ENCODE measurements around the gene RANBP9.

Gene RANBP9

DNA sequence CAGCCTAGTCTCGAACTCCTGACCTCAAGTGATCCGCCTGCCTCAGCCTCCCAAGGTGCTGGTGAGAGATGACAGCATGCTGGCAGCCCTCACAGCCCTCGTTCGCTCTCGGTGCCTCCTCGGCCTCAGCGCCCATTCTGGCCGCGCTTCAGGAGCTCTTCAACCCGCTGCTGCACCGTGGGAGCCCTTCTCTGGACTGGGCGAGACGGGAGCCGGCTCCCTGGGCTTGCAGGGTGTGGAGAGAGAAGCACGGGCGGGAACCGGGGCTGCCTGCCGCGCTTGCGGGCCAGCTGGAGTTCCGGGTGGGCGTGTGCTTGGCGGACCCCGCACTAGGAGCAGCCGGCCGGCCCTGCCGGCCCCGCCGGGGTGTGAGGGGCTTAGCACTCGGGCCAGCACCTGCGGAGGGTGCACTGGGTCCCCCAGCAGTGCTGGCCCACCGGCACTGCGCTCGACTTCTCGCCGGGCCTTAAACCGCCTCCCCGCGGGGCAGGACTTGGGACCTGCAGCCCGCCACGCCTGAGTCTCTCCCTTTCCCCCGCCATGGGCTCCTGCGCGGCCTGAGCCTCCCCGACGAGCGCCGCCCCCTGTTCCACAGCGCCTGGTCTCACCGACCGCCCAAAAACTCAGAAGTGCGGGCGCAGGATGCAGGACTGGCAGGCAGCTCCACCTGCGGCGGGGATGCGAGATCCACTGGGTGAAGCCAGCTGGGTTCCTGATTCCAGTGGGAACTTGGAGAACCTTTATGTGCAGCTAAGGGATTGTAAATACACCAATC lies 31.5 kb upstream of the RANBP9 start:
- no peak overlapping the region for H3K4me3 ChIP-seq (ENCODE audit: low read depth, low read length)
- DNase-seq, result no peak
- H3K36me3 ChIP-seq, result no peaks in the 10 kb centered on the region
- no peaks in the 10 kb centered on the region for H3K27me3 ChIP-seq
- H3K9me3 ChIP-seq, result no peaks in the 10 kb centered on the region
- no peaks in the 10 kb centered on the region for H3K4me1 ChIP-seq
- TF ChIP-seq, protein P1, sequence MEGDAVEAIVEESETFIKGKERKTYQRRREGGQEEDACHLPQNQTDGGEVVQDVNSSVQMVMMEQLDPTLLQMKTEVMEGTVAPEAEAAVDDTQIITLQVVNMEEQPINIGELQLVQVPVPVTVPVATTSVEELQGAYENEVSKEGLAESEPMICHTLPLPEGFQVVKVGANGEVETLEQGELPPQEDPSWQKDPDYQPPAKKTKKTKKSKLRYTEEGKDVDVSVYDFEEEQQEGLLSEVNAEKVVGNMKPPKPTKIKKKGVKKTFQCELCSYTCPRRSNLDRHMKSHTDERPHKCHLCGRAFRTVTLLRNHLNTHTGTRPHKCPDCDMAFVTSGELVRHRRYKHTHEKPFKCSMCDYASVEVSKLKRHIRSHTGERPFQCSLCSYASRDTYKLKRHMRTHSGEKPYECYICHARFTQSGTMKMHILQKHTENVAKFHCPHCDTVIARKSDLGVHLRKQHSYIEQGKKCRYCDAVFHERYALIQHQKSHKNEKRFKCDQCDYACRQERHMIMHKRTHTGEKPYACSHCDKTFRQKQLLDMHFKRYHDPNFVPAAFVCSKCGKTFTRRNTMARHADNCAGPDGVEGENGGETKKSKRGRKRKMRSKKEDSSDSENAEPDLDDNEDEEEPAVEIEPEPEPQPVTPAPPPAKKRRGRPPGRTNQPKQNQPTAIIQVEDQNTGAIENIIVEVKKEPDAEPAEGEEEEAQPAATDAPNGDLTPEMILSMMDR (IDR thresholded peaks at IDR 0.05; ENCODE audit: low read depth, low read length), result no peak

DNA sequence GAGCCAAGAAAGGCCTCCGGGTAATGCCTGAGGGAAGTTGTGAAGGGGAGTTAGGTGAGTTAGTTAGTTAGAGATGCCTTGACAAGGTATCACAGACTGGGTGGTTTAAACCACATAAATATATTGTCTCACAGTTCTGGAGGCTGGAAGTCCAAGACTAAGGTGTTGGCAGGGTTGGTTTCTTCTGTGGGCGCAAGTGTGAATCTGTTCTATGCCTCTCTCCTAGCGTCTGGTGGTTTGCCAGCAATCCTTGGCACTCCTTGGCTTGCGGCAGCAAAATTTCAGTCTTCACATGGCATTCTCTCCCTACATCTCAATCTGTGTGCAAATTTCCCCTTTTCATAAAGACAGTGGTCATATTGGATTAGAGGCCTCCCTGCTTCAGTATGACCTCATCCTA lies 29.7 kb upstream of the RANBP9 start:
- Histone ChIP-seq H3K9me3 (no peaks in the 10 kb centered on the region), H3K27me3 (no peaks in the 10 kb centered on the region), H3K4me1 (no peaks in the 10 kb centered on the region), H3K36me3 (no peaks in the 10 kb centered on the region), H3K4me3 (ENCODE audit: low read depth, low read length) (no peak overlapping the region)
- TF ChIP-seq, protein P1 (IDR thresholded peaks at IDR 0.05; ENCODE audit: low read depth, low read length), result no peak
- no peak for DNase-seq

DNA sequence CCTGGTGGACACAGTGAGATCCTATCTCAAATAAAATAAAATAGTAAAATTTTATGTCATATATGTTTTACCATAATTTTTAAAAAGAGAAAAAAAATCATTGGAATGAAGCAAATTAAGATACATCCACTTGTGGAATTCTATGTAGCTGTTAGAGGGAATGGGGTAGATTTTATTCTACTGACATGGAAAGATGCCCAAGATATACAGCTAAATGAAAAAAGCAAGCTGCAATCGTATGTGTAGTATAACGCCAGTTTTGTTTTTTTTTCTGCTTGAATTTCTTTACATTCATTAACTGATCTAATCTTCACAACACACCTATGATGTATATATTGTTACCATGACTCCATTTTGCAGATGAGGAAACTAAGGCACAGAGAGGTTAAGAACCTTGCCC lies 23.4 kb upstream of the RANBP9 start:
- no peak overlapping the region for H3K4me3 ChIP-seq (ENCODE audit: low read depth, low read length)
- no peaks in the 10 kb centered on the region for H3K27me3 ChIP-seq
- TF ChIP-seq, protein P1 (IDR thresholded peaks at IDR 0.05; ENCODE audit: low read depth, low read length), result no peak
- H3K4me1 ChIP-seq, result no peaks in the 10 kb centered on the region
- DNase-seq, result no peak
- no peaks in the 10 kb centered on the region for H3K9me3 ChIP-seq
- no peaks in the 10 kb centered on the region for H3K36me3 ChIP-seq

DNA sequence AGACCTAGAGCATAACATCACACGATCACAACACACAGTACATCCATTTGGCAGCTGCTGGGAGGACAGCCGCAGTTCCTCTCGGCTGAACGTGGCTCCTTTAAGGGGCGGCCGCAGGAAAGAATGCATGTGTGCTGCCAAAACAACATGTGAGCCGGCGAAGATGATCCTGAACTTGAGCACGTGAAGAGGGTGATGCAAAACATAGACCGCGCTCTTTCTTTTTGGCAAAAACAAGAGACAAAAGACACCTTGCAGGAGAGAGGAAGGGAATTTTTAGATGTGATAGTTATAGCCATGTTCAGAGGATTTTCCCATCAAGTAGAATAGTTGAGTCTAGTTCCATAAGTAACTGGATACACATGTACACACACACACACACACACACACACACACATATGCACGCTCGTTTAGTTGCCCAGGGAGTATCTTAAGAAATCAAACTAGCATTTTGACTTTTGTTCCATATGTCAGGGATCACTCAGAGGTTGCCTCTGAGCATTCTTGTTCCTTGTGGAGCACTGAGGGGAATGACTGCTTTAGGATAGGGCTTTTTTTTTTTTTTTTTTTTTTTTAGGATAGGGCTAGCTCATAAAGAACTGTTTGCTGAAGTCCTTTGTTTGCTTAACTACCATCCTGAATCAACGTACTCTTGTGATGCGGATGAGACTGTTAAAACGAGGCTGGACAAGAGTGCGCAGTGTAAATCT lies 21.7 kb upstream of the RANBP9 start:
- H3K9me3 ChIP-seq, result no peaks in the 10 kb centered on the region
- peak; percentile 15 for DNase-seq
- peak overlapping the region; percentile 10; the same call in 1 of the 2 replicates for H3K4me3 ChIP-seq (ENCODE audit: low read depth, low read length)
- no peaks in the 10 kb centered on the region for H3K36me3 ChIP-seq
- no peaks in the 10 kb centered on the region for H3K4me1 ChIP-seq
- TF ChIP-seq, protein P1 (IDR thresholded peaks at IDR 0.05; ENCODE audit: low read depth, low read length), result no peak
- H3K27me3 ChIP-seq, result no peaks in the 10 kb centered on the region

DNA sequence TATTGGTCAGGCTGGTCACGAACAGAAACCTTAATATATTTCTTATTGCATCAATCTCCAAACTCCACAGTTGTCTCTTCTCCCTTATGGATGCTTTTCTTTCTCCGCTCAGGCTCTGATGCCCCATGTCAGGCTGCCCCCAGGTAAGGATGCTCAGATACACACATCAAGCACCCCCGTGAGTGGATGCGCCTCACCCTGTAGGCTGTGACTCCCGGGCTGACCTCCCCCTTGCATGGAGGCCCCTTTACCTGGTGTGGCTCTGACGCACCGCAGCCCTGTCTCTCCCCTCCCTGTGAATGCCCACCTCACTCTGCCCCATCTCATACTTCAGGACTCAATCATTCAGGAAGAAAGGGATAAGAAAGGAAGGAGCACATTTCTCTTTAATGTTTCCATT lies 19.1 kb upstream of the RANBP9 start:
- no peak for DNase-seq
- no peaks in the 10 kb centered on the region for H3K9me3 ChIP-seq
- H3K27me3 ChIP-seq, result no peaks in the 10 kb centered on the region
- no peaks in the 10 kb centered on the region for H3K4me1 ChIP-seq
- no peak overlapping the region for H3K4me3 ChIP-seq (ENCODE audit: low read depth, low read length)
- TF ChIP-seq, protein P1 (IDR thresholded peaks at IDR 0.05; ENCODE audit: low read depth, low read length), result no peak
- H3K36me3 ChIP-seq, result no peaks in the 10 kb centered on the region

DNA sequence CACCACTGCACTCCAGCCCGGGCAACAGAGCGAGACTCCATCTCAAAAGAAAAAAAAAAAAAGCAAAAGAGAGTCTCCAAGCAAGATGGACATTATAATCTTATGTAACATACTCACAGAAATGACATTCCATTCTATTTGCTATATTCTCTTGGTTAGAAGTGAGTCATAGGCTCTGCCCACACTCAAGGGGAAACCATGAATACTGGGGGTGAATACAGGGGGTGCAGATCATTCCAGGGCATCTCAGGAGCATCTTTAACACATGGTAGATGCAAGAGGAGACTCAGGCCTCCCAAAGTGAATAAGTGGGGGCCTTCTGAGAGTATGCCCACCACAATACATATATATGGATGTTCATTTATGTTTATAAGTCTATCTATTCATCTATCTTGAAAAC lies 18.3 kb upstream of the RANBP9 start:
- H3K4me1 ChIP-seq, result no peaks in the 10 kb centered on the region
- H3K36me3 ChIP-seq, result no peaks in the 10 kb centered on the region
- H3K4me3 ChIP-seq (ENCODE audit: low read depth, low read length), result no peak overlapping the region
- TF ChIP-seq, protein P1 (IDR thresholded peaks at IDR 0.05; ENCODE audit: low read depth, low read length), result no peak
- no peaks in the 10 kb centered on the region for H3K9me3 ChIP-seq
- no peak for DNase-seq
- H3K27me3 ChIP-seq, result no peaks in the 10 kb centered on the region

Measured in BE2C (cell line).